GM23338 (cell line): ENCODE measurements around the gene CNTNAP5. TPM values are rescaled to one million over a fixed set of nuclear protein-coding genes. Genes with fewer than 3 reads are reported as not detected.

Source experiments
- ATAC-seq: fragments of 200-7000 bp; cut with Tn5 transposase; 3 replicates; pipeline ENCODE4 v1.9.1; 2020
- DNase-seq: peaks from one replicate; pipeline ENCODE4 v3.0.0-alpha.2; 2015; ENCODE audit warnings: low spot score
- H2AFZ ChIP-seq: fragments of 200-600 bp; sonication (generic); 2 replicates; pipeline ENCODE4 v1.8.0; 2016; ENCODE audit warnings: antibody characterized with exemption, mild to moderate bottlenecking, moderate library complexity
- H3F3A ChIP-seq: fragments of 200-600 bp; sonication (generic); replicated peaks from 2 replicates; pipeline ENCODE4 v1.8.0; 2017; ENCODE audit warnings: antibody characterized with exemption, mixed run types, low read depth
- H3K27ac ChIP-seq: fragments of 200-600 bp; sonication (generic); 2 replicates; pipeline ENCODE4 v1.6.1; 2016; ENCODE audit warnings: low read depth
- H3K27me3 ChIP-seq: fragments of 200-600 bp; sonication (generic); 2 replicates; pipeline ENCODE4 v1.8.0; 2016; ENCODE audit warnings: mild to moderate bottlenecking, mixed run types, moderate library complexity; ENCODE audit not compliant: insufficient read depth
- H3K36me3 ChIP-seq: fragments of 200-600 bp; sonication (generic); 2 replicates; pipeline ENCODE4 v1.8.0; 2016; ENCODE audit warnings: mild to moderate bottlenecking; ENCODE audit not compliant: insufficient read depth
- H3K4me1 ChIP-seq: fragments of 200-600 bp; sonication (generic); 2 replicates; pipeline ENCODE4 v1.8.0; 2016; ENCODE audit warnings: mild to moderate bottlenecking, moderate library complexity; ENCODE audit not compliant: insufficient read depth
- H3K4me2 ChIP-seq: fragments of 200-600 bp; sonication (generic); 2 replicates; pipeline ENCODE4 v1.7.1; 2017; ENCODE audit warnings: mixed run types
- H3K4me3 ChIP-seq: fragments of 200-600 bp; sonication (generic); 2 replicates; pipeline ENCODE4 v1.6.1; 2016; ENCODE audit warnings: mixed run types
- H3K79me2 ChIP-seq: fragments of 200-600 bp; sonication (generic); replicated peaks from 2 replicates; pipeline ENCODE4 v1.8.0; 2017; ENCODE audit warnings: mild to moderate bottlenecking; ENCODE audit not compliant: insufficient read depth
- H3K9me2 ChIP-seq: fragments of 200-600 bp; sonication (generic); 2 replicates; pipeline ENCODE4 v1.8.0; 2017; ENCODE audit not compliant: insufficient read depth
- H4K20me1 ChIP-seq: fragments of 200-600 bp; sonication (generic); replicated peaks from 2 replicates; pipeline ENCODE4 v1.8.0; 2017; ENCODE audit warnings: mild to moderate bottlenecking; ENCODE audit not compliant: insufficient read depth
- H3K27ac Mint-ChIP-seq: 2 replicates; pipeline ENCODE4 v1.8.0; 2020; ENCODE audit warnings: inconsistent platforms, mild to moderate bottlenecking, moderate library complexity, mixed read lengths
- H3K27me3 Mint-ChIP-seq: 3 replicates; pipeline ENCODE4 v1.8.0; 2022; ENCODE audit warnings: low read depth, mild to moderate bottlenecking, moderate library complexity, mixed read lengths, inconsistent platforms; ENCODE audit not compliant: insufficient read depth, poor library complexity
- H3K36me3 Mint-ChIP-seq: 3 replicates; pipeline ENCODE4 v1.8.0; 2021; ENCODE audit warnings: low read depth, mild to moderate bottlenecking, inconsistent platforms, moderate library complexity, mixed read lengths
- H3K4me1 Mint-ChIP-seq: 3 replicates; pipeline ENCODE4 v1.8.0; 2020; ENCODE audit warnings: mild to moderate bottlenecking, inconsistent platforms, mixed read lengths
- H3K4me3 Mint-ChIP-seq: 3 replicates; pipeline ENCODE4 v1.8.0; 2021; ENCODE audit warnings: moderate library complexity, mild to moderate bottlenecking, inconsistent platforms, mixed read lengths
- H3K9me3 Mint-ChIP-seq: 3 replicates; pipeline ENCODE4 v1.8.0; 2020; ENCODE audit warnings: moderate library complexity, mild to moderate bottlenecking, inconsistent platforms, mixed read lengths
- CREB1 ChIP-seq: fragments of 250-450 bp; sonication (Bioruptor Pico); IDR thresholded peaks from 2 replicates; pipeline ENCODE4 v1.5.0; 2020; ENCODE audit warnings: low read depth, mild to moderate bottlenecking, moderate library complexity
- EZH2 ChIP-seq: fragments of 200-600 bp; sonication (generic); IDR thresholded peaks from one replicate; pipeline ENCODE4 v1.8.0; 2017; ENCODE audit warnings: antibody characterized with exemption, mild to moderate bottlenecking, low read depth; ENCODE audit not compliant: unreplicated experiment
- EZH2phosphoT487 ChIP-seq: fragments of 200-600 bp; sonication (generic); IDR thresholded peaks from one replicate; pipeline ENCODE4 v1.8.1; 2018; ENCODE audit warnings: antibody characterized with exemption; ENCODE audit not compliant: unreplicated experiment
- JUNB ChIP-seq: IDR thresholded peaks from one replicate; pipeline ENCODE4 v1.6.1; 2016; ENCODE audit warnings: antibody characterized with exemption; ENCODE audit not compliant: unreplicated experiment
- POLR2AphosphoS5 ChIP-seq: IDR thresholded peaks from 2 replicates; pipeline ENCODE4 v1.6.1; 2016; ENCODE audit warnings: antibody characterized with exemption, low read depth
- STAT1 ChIP-seq: IDR thresholded peaks from one replicate; pipeline ENCODE4 v1.6.1; 2016; ENCODE audit warnings: antibody characterized with exemption; ENCODE audit not compliant: unreplicated experiment
- ZNF114 ChIP-seq: fragments of 250-450 bp; sonication (Bioruptor Pico); IDR thresholded peaks from 2 replicates; pipeline ENCODE4 v1.5.0; 2020; ENCODE audit warnings: mild to moderate bottlenecking, moderate library complexity
- ZNF331 ChIP-seq: fragments of 250-450 bp; sonication (Bioruptor Pico); IDR thresholded peaks from 2 replicates; pipeline ENCODE4 v1.5.0; 2020; ENCODE audit warnings: low read depth, mild to moderate bottlenecking, moderate library complexity
- polyA plus RNA-seq: library from polyadenylated mRNA; unstranded; fragments of >200 nt; fragmentation: Nextera tagmentation; extraction: Ambion mirVana; gene quantifications from 2 replicates; pipeline ENCODE4 v1.2.1, GENCODE V29; 2016
- total RNA-seq: library from RNA; depleted of rRNA; stranded (reverse); fragments of >200 nt; shearing (Covaris generic); gene quantifications from 2 replicates; pipeline ENCODE4 v1.2.3, GENCODE V29; 2014
- TF ChIP-seq, protein P1 (sequence below), 2 experiments: fragments of 200-600 bp in 1 of 2; sonication (generic) in 1 of 2; conservative IDR thresholded peaks; 2 replicates each; pipeline versions ENCODE4 v1.5.1 to v1.6.1; 2016 to 2017; ENCODE audit warnings: antibody characterized with exemption in 2 of 2, low read depth in 2 of 2, mild to moderate bottlenecking in 2 of 2, moderate library complexity in 1 of 2
- TF ChIP-seq, protein P2 (sequence below): IDR thresholded peaks from one replicate; pipeline ENCODE4 v1.6.1; 2018; ENCODE audit warnings: antibody characterized with exemption; ENCODE audit not compliant: unreplicated experiment
- TF ChIP-seq, protein P3 (sequence below): IDR thresholded peaks from 2 replicates; pipeline ENCODE4 v1.6.1; 2016; ENCODE audit warnings: antibody characterized with exemption

Gene CNTNAP5
- total and polyA plus RNA-seq, 2 experiments from 2014 or later, result 0.49 to 0.50 TPM

DNA sequence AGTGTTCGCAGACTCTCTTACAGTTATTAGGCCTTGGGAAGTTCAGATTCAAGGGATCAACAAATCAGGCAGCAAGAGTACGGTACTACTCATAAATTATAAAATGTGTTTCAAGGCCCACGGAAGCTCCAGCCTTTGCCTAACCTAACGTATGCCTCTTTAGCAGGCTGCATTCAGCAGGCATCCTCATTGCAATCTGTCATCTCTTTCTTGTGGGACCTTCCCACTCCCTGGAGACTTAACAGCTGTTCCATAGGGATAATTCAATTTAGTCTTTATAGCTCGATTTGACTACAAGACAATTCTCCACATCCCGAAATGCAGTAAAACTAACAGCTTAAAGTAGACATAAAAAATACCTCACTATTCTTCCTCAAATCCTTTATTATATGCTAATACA, 453.7 kb downstream of the CNTNAP5 start:
- no peak overlapping the region for H3K4me2 ChIP-seq
- no peak overlapping the region for H3K27ac ChIP-seq
- H3K4me1 ChIP-seq, result no peaks in the 10 kb centered on the region
- DNase-seq (no peak), ATAC-seq (no peak)
- H3K36me3 ChIP-seq, result no peaks in the 10 kb centered on the region
- H3K4me3 ChIP-seq, result no peak overlapping the region
- H4K20me1 ChIP-seq, result no peaks in the 10 kb centered on the region
- Mint-ChIP-seq H3K27ac (no peak overlapping the region), H3K36me3 (no peaks in the 10 kb centered on the region), H3K4me1 (peaks cover 8% of the 10 kb centered on the region; the same call in 2 of the 3 replicates), H3K9me3 (no peaks in the 10 kb centered on the region), H3K27me3 (no peaks in the 10 kb centered on the region), H3K4me3 (no peak overlapping the region)
- H3K79me2 ChIP-seq, result no peaks in the 10 kb centered on the region
- TF ChIP-seq JUNB, result no peak
- TF ChIP-seq ZNF114 (CRISPR knock-in tag), result no peak
- no peak for TF ChIP-seq ZNF331 (CRISPR knock-in tag)
- TF ChIP-seq, protein P1, sequence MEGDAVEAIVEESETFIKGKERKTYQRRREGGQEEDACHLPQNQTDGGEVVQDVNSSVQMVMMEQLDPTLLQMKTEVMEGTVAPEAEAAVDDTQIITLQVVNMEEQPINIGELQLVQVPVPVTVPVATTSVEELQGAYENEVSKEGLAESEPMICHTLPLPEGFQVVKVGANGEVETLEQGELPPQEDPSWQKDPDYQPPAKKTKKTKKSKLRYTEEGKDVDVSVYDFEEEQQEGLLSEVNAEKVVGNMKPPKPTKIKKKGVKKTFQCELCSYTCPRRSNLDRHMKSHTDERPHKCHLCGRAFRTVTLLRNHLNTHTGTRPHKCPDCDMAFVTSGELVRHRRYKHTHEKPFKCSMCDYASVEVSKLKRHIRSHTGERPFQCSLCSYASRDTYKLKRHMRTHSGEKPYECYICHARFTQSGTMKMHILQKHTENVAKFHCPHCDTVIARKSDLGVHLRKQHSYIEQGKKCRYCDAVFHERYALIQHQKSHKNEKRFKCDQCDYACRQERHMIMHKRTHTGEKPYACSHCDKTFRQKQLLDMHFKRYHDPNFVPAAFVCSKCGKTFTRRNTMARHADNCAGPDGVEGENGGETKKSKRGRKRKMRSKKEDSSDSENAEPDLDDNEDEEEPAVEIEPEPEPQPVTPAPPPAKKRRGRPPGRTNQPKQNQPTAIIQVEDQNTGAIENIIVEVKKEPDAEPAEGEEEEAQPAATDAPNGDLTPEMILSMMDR (conservative IDR thresholded peaks at IDR 0.05; ENCODE audit: low read depth in 2 of 2), result no peak
- no peak for TF ChIP-seq STAT1
- no peaks in the 10 kb centered on the region for H3K9me2 ChIP-seq
- no peaks in the 10 kb centered on the region for H3K27me3 ChIP-seq
- no peaks in the 10 kb centered on the region for H3F3A ChIP-seq
- H2AFZ ChIP-seq, result no peak overlapping the region

DNA sequence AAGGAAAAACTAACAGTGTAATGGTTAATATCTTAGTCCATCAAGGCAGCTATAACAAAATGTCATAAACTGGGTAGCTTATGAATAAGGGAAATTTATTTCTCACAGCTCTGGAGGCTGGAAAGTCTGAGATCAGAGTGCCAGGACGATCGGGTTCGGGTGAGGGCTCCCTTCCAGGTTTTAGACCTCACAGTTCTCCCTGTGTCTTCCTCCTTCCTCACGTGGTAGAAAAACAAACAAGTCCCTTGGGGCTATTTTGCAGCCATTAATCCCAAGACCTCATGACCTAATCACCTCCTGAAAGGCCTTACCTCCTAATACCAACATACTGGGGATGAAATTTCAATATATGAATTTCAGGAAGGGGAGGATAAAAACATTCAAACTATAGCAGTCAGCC, 455.9 kb downstream of the CNTNAP5 start:
- ATAC-seq (no peak; the same call in 2 of the 3 replicates), DNase-seq (no peak)
- no peak overlapping the region for H2AFZ ChIP-seq
- H3K9me2 ChIP-seq, result no peaks in the 10 kb centered on the region
- peaks cover 2% of the 10 kb centered on the region for H3K27me3 Mint-ChIP-seq
- H3K36me3 ChIP-seq, result no peaks in the 10 kb centered on the region
- H3K4me3 ChIP-seq, result no peak overlapping the region
- H3K4me1 ChIP-seq, result no peaks in the 10 kb centered on the region
- no peaks in the 10 kb centered on the region for H4K20me1 ChIP-seq
- no peaks in the 10 kb centered on the region for H3K27me3 ChIP-seq
- no peak overlapping the region for H3K27ac Mint-ChIP-seq
- no peak overlapping the region for H3K4me3 Mint-ChIP-seq
- H3K79me2 ChIP-seq, result no peaks in the 10 kb centered on the region
- no peaks in the 10 kb centered on the region for H3K36me3 Mint-ChIP-seq
- peaks cover 10% of the 10 kb centered on the region; the same call in 2 of the 3 replicates for H3K4me1 Mint-ChIP-seq
- H3K4me2 ChIP-seq, result no peak overlapping the region
- no peaks in the 10 kb centered on the region for H3K9me3 Mint-ChIP-seq
- no peak overlapping the region for H3K27ac ChIP-seq
- H3F3A ChIP-seq, result no peaks in the 10 kb centered on the region
- TF ChIP-seq POLR2AphosphoS5 (no peak), STAT1 (no peak), JUNB (no peak), EZH2phosphoT487 (no peak), ZNF114 (CRISPR knock-in tag) (no peak), EZH2 (no peak), CREB1 (CRISPR knock-in tag) (no peak), ZNF331 (CRISPR knock-in tag) (no peak)
- TF ChIP-seq, protein P2, sequence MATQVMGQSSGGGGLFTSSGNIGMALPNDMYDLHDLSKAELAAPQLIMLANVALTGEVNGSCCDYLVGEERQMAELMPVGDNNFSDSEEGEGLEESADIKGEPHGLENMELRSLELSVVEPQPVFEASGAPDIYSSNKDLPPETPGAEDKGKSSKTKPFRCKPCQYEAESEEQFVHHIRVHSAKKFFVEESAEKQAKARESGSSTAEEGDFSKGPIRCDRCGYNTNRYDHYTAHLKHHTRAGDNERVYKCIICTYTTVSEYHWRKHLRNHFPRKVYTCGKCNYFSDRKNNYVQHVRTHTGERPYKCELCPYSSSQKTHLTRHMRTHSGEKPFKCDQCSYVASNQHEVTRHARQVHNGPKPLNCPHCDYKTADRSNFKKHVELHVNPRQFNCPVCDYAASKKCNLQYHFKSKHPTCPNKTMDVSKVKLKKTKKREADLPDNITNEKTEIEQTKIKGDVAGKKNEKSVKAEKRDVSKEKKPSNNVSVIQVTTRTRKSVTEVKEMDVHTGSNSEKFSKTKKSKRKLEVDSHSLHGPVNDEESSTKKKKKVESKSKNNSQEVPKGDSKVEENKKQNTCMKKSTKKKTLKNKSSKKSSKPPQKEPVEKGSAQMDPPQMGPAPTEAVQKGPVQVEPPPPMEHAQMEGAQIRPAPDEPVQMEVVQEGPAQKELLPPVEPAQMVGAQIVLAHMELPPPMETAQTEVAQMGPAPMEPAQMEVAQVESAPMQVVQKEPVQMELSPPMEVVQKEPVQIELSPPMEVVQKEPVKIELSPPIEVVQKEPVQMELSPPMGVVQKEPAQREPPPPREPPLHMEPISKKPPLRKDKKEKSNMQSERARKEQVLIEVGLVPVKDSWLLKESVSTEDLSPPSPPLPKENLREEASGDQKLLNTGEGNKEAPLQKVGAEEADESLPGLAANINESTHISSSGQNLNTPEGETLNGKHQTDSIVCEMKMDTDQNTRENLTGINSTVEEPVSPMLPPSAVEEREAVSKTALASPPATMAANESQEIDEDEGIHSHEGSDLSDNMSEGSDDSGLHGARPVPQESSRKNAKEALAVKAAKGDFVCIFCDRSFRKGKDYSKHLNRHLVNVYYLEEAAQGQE, result no peak
- TF ChIP-seq, protein P3, sequence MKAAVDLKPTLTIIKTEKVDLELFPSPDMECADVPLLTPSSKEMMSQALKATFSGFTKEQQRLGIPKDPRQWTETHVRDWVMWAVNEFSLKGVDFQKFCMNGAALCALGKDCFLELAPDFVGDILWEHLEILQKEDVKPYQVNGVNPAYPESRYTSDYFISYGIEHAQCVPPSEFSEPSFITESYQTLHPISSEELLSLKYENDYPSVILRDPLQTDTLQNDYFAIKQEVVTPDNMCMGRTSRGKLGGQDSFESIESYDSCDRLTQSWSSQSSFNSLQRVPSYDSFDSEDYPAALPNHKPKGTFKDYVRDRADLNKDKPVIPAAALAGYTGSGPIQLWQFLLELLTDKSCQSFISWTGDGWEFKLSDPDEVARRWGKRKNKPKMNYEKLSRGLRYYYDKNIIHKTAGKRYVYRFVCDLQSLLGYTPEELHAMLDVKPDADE, result no peak
